IMR-90 (cell line): ENCODE measurements around the gene COG7. TPM values are rescaled to one million over a fixed set of nuclear protein-coding genes. Genes with fewer than 3 reads are reported as not detected.

Source experiments
- ATAC-seq: fragments of 200-7000 bp; cut with Tn5 transposase; 2 replicates; pipeline ENCODE4 v1.9.1; 2020; ENCODE audit warnings: low read depth, mild to moderate bottlenecking, moderate library complexity
- BruUV-seq: library from RNA; stranded (reverse); fragments of 400-500 nt; replicated peaks from 2 replicates; lab custom pipeline; 2021; lab: Mats Ljungman, UMichigan
- CTCF ChIA-PET: fragments of 300-600 bp; formaldehyde crosslinking; extraction: SDS; loops from one replicate; lab custom pipeline; 2021; ENCODE audit warnings: antibody characterized with exemption; lab: Yijun Ruan, JAX
- POLR2A ChIA-PET: fragments of 300-600 bp; sonication (Branson Sonifier 250); formaldehyde crosslinking; loops from one replicate; lab custom pipeline; 2022; ENCODE audit warnings: antibody characterized with exemption; ENCODE audit not compliant: unreplicated experiment; lab: Charles Lee
- DNase-seq: peaks from one replicate; pipeline ENCODE4 v3.0.0; 2013
- H2AFZ ChIP-seq: replicated peaks from 2 replicates; pipeline ENCODE3; 2013; ENCODE audit warnings: low read length, mild to moderate bottlenecking; ENCODE audit not compliant: poor library complexity
- H2AK5ac ChIP-seq: 2 replicates; pipeline ENCODE4 v1.6.1; 2013; ENCODE audit warnings: low read depth, low read length, inconsistent platforms
- H2AK9ac ChIP-seq: replicated peaks from 2 replicates; pipeline ENCODE3; 2013; ENCODE audit warnings: mild to moderate bottlenecking, low read depth, low read length, moderate library complexity; ENCODE audit not compliant: poor library complexity
- H2BK120ac ChIP-seq: 2 replicates; pipeline ENCODE4 v1.6.1; 2013; ENCODE audit warnings: low read depth, low read length, inconsistent platforms
- H2BK15ac ChIP-seq: 3 replicates; pipeline ENCODE4 v1.6.1; 2013; ENCODE audit warnings: low read depth, low read length, inconsistent platforms
- H2BK20ac ChIP-seq: 2 replicates; pipeline ENCODE4 v1.6.1; 2013; ENCODE audit warnings: low read depth, mild to moderate bottlenecking, inconsistent platforms, low read length, moderate library complexity
- H2BK5ac ChIP-seq: 2 replicates; pipeline ENCODE4 v1.6.1; 2013; ENCODE audit warnings: mild to moderate bottlenecking, low read depth, low read length, inconsistent platforms; ENCODE audit not compliant: poor library complexity, severe bottlenecking
- H3K14ac ChIP-seq: replicated peaks from 2 replicates; pipeline ENCODE4 v1.6.1; 2013; ENCODE audit warnings: low read depth, low read length, inconsistent platforms
- H3K18ac ChIP-seq: 2 replicates; pipeline ENCODE4 v1.6.1; 2013; ENCODE audit warnings: low read depth, low read length, control low read depth
- H3K23ac ChIP-seq: 2 replicates; pipeline ENCODE4 v1.6.1; 2013; ENCODE audit warnings: low read depth, low read length, inconsistent platforms
- H3K27ac ChIP-seq: 2 replicates; pipeline ENCODE4 v1.5.1; 2013; ENCODE audit warnings: mild to moderate bottlenecking, control low read depth, low read length; ENCODE audit not compliant: insufficient read depth
- H3K27me3 ChIP-seq: 2 replicates; pipeline ENCODE4 v1.6.1; 2013; ENCODE audit warnings: low read length; ENCODE audit not compliant: control insufficient read depth, insufficient read depth
- H3K36me3 ChIP-seq: 2 replicates; pipeline ENCODE4 v1.6.1; 2013; ENCODE audit warnings: low read length, mixed read lengths; ENCODE audit not compliant: control insufficient read depth, insufficient read depth
- H3K4ac ChIP-seq: 2 replicates; pipeline ENCODE4 v1.6.1; 2013; ENCODE audit warnings: low read depth, low read length, inconsistent platforms
- H3K4me1 ChIP-seq: 2 replicates; pipeline ENCODE4 v1.6.1; 2013; ENCODE audit warnings: low read length, mixed read lengths; ENCODE audit not compliant: control insufficient read depth, insufficient read depth
- H3K4me2 ChIP-seq: 2 replicates; pipeline ENCODE4 v1.6.1; 2013; ENCODE audit warnings: low read depth, mild to moderate bottlenecking, control low read depth, low read length, moderate library complexity
- H3K4me3 ChIP-seq: 2 replicates; pipeline ENCODE4 v1.5.1; 2013; ENCODE audit warnings: low read depth, mild to moderate bottlenecking, control low read depth, low read length, moderate library complexity; ENCODE audit not compliant: insufficient read depth
- H3K56ac ChIP-seq: 2 replicates; pipeline ENCODE4 v1.6.1; 2013; ENCODE audit warnings: low read length, inconsistent platforms; ENCODE audit not compliant: insufficient read depth; ENCODE audit errors: extremely low read depth
- H3K79me1 ChIP-seq, 2 experiments: 2 replicates each; pipeline ENCODE4 v1.6.1; 2013; ENCODE audit warnings: low read length in 2 of 2, inconsistent platforms in 1 of 2, low read depth in 1 of 2
- H3K9ac ChIP-seq: 2 replicates; pipeline ENCODE4 v1.6.1; 2013; ENCODE audit warnings: low read depth, low read length, control low read depth
- H3K9me1 ChIP-seq: 2 replicates; pipeline ENCODE4 v1.6.1; 2013; ENCODE audit warnings: low read length, inconsistent platforms; ENCODE audit not compliant: insufficient read depth
- H3K9me3 ChIP-seq: 2 replicates; pipeline ENCODE4 v1.6.1; 2013; ENCODE audit warnings: low read length; ENCODE audit not compliant: control insufficient read depth, insufficient read depth
- H4K20me1 ChIP-seq: 2 replicates; pipeline ENCODE4 v1.6.1; 2013; ENCODE audit warnings: low read length, inconsistent platforms; ENCODE audit not compliant: insufficient read depth
- H4K5ac ChIP-seq: 2 replicates; pipeline ENCODE4 v1.6.1; 2013; ENCODE audit warnings: mild to moderate bottlenecking, low read depth, low read length, control low read depth
- H4K8ac ChIP-seq, 2 experiments: 2 replicates each; pipeline ENCODE4 v1.6.1; 2013; ENCODE audit warnings: low read depth in 2 of 2, low read length in 2 of 2, control low read depth in 1 of 2, inconsistent platforms in 1 of 2
- H4K91ac ChIP-seq: 2 replicates; pipeline ENCODE4 v1.6.1; 2013; ENCODE audit warnings: low read depth, low read length, inconsistent platforms; ENCODE audit not compliant: insufficient read depth
- ELK1 ChIP-seq: fragments of 150-350 bp; IDR thresholded peaks from 2 replicates; pipeline ENCODE4 v1.6.1; 2016; ENCODE audit warnings: low read depth, mild to moderate bottlenecking, low read length, moderate library complexity, borderline replicate concordance
- MAFK ChIP-seq: IDR thresholded peaks from 2 replicates; pipeline ENCODE4 v1.6.1; 2012; ENCODE audit warnings: low read depth, low read length, improper control_type of control experiment
- MXI1 ChIP-seq: IDR thresholded peaks from 2 replicates; pipeline ENCODE4 v1.6.1; 2012; ENCODE audit warnings: low read depth, mild to moderate bottlenecking, low read length, moderate library complexity, borderline replicate concordance
- RAD21 ChIP-seq: IDR thresholded peaks from 2 replicates; pipeline ENCODE4 v1.6.1; 2012; ENCODE audit warnings: low read length, improper control_type of control experiment
- RFX5 ChIP-seq: IDR thresholded peaks from 2 replicates; pipeline ENCODE4 v1.8.0; 2012; ENCODE audit warnings: low read depth, mild to moderate bottlenecking, low read length, moderate library complexity
- WGBS, 2 experiments: methylation state at CpG; one replicate each; pipeline versions ENCODE4 v1.1.5 to v1.1.7; 2013; ENCODE audit warnings: missing lambda C conversion rate in 2 of 2; ENCODE audit not compliant: insufficient read length in 1 of 2; ENCODE audit errors: extremely low coverage in 2 of 2; 5-methylcytosine and 5-hydroxymethylcytosine counted together
- dilution Hi-C: fragments of 300-500 bp; cut with HindIII; formaldehyde crosslinking; loops from one replicate; pipeline ENCODE4 v1.14.3; 2018; ENCODE audit warnings: low sequenced_read_pairs; ENCODE audit not compliant: unreplicated experiment
- in situ Hi-C: fragments of 300-500 bp; cut with MboI; formaldehyde crosslinking; loops from 3 replicates; pipeline ENCODE4 v1.14.3; 2019; ENCODE audit warnings: low sequenced_read_pairs, inconsistent platforms, mixed read lengths
- intact Hi-C: fragments of 100-400 bp; cut with micrococcal nuclease; formaldehyde crosslinking; loops from 2 replicates; pipeline ENCODE4 v1.10.0; 2022
- polyA plus RNA-seq, 3 experiments: library from polyadenylated mRNA; depleted of rRNA; stranded (reverse); fragments of >200 nt; gene quantifications; 2 replicates each; pipeline ENCODE4 v1.2.3, GENCODE V29; 2012; ENCODE audit warnings: low replicate concordance in 1 of 3
- total RNA-seq: library from RNA; depleted of rRNA; stranded (reverse); fragments of >200 nt; gene quantifications from 2 replicates; pipeline ENCODE4 v1.2.3, GENCODE V29; 2012

The COG7 gene
- total and polyA plus RNA-seq, 2 of the 4 experiments (the other 2 are of a cell fraction) = 28.5 to 43.7 TPM

GRCh38 chr16:23379707-23380106 lies 73.3 kb downstream of the COG7 start:
- POLR2A ChIA-PET = no interaction called here
- no peak overlapping the region for H3K18ac ChIP-seq
- in situ Hi-C loops = no loop called here
- no peak overlapping the region for H4K5ac ChIP-seq
- H3K36me3 ChIP-seq = no peaks in the 10 kb centered on the region
- H3K4me1 ChIP-seq = no peaks in the 10 kb centered on the region
- no peak overlapping the region for H2BK5ac ChIP-seq
- H2BK20ac ChIP-seq = no peak overlapping the region
- TF ChIP-seq RAD21 (no peak), ELK1 (no peak), MXI1 (no peak), RFX5 (no peak), MAFK (no peak)
- no peak overlapping the region for H3K9ac ChIP-seq
- no peak overlapping the region for H2BK15ac ChIP-seq
- H2AK5ac ChIP-seq = no peak overlapping the region
- H3K4me3 ChIP-seq = no peak overlapping the region
- no peaks in the 10 kb centered on the region for H3K79me1 ChIP-seq
- dilution Hi-C loops = no loop called here
- no peaks in the 10 kb centered on the region for H4K20me1 ChIP-seq
- no peak overlapping the region for H3K4me2 ChIP-seq
- intact Hi-C loops = no loop called here
- H3K56ac ChIP-seq = no peak overlapping the region
- CTCF ChIA-PET = no interaction called here
- H3K23ac ChIP-seq = no peak overlapping the region
- no peak overlapping the region for H3K4ac ChIP-seq
- no peak overlapping the region for H3K14ac ChIP-seq
- DNase-seq (no peak), ATAC-seq (no peak)
- peaks cover 4% of the 10 kb centered on the region; the same call in 1 of the 2 replicates for H3K27me3 ChIP-seq
- H2AK9ac ChIP-seq = no peak overlapping the region
- H4K8ac ChIP-seq = no peak overlapping the region
- no CpG with 5 or more reads among the region's 10 CpGs for WGBS, 2 experiments
- no peak overlapping the region for H2BK120ac ChIP-seq
- H3K9me3 ChIP-seq = no peaks in the 10 kb centered on the region
- H2AFZ ChIP-seq = no peak overlapping the region
- BruUV-seq = no TSS peak
- no peak overlapping the region for H3K27ac ChIP-seq
- H3K9me1 ChIP-seq = no peaks in the 10 kb centered on the region
- no peak overlapping the region for H4K91ac ChIP-seq
